HG03442 (cell line): ENCODE results near the gene TRPC6.
"Not testable (repeated sequence)": the region's sequence is repeated elsewhere in the genome, so short reads cannot be mapped to it uniquely, and the experiment has no call there.

Experiments used
- ATAC-seq: cut with Tn5 transposase; IDR thresholded peaks from one replicate; pipeline ENCODE4 v1.9.1; 2021; ENCODE audit warnings: mild to moderate bottlenecking, moderate library complexity; ENCODE audit not compliant: unreplicated experiment

Gene TRPC6

DNA sequence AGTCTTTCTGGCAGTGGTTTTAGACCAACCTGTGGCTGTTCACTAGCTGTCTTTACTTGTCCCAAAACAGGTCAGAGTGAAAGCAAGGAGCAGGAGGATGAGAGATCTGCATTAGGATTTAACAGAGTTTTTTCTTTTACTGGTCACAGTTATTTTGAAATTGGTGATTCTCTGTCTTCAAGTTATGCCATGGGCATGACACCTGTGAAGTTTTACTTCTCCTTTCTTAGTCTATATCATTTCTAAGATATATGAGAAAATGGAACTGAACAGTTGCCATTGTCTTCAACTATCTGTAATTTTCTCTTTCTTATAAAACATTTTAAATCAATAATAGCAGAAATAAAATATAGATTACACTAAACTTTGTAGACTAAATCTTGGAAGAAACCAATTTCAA lies 60.6 kb downstream of the TRPC6 start:
- ATAC-seq, result no peak

DNA sequence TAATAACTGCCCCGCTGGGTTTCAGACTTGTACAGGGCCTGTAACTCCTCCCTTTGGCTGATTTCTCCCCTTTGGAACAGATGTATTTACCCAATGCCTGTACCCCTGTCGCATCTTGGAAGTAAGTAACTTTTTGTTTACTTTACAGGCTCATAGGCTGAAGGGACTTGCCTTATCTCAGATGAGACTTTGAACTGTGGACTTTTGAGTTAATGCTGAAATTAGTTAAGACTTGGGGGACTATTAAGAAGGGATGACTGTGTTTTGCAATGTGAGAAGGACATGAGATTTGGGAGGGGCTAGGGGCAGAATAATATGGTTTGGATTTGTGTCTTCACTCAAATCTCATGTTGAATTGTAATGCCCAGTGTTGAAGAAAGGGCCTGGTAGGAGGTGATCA lies 62.0 kb downstream of the TRPC6 start:
- ATAC-seq, result no peak

DNA sequence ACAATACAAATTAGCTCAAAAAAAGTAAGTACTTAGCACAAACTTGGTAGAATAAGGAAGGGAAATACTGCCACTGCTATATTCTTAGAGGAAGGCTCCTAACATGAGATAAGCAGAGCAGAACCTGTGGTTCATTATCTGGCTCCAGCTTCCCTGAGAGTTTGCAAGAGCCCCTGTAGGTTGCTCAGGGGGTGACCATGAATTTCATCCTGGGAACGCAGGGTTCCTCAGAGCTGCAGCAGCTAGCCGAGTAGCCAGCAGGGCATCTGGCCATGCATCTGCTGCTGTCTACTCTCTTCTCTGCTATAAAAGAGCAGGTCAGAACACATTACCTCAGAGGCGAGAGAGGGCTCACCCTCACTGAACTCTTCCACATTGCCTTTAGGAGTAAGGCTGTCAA lies 67.3 kb downstream of the TRPC6 start:
- no peak for ATAC-seq

DNA sequence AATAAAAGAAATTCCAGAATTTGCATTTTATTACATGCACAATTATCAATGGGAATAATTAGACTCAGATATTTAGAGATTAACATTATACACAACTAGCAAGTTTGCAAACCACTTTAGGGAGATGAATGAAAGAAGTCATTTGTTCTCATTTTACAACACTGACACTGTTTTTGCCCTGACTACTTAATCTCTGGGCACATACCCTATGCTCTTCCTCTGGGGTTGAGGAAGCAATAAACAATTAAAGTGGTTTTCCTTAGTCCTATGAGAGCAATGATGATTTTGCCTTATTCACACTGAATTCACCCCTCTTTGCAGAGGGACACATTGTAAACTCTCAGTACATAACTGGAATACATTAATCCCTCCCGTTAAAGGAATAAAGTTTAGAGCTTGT lies 72.7 kb downstream of the TRPC6 start:
- no peak for ATAC-seq

DNA sequence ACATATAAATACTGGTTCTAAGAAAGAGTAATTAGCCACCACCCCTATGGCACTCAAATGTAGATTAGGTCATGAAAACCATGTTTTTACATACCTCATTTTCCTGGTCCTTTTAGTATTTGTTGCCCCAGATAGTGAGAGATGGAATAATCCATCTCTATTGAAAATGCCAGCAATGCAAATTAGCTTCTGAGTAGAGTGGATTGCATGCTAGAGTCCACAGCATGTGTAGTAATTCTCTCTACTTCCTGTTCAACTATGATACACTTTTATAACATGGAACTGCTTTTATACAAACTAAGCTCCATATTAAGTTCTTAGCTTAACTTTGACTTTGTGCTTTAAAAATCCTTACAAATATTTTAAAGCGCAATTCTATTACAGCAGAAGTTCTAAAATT lies 73.2 kb downstream of the TRPC6 start:
- ATAC-seq, result no peak

DNA sequence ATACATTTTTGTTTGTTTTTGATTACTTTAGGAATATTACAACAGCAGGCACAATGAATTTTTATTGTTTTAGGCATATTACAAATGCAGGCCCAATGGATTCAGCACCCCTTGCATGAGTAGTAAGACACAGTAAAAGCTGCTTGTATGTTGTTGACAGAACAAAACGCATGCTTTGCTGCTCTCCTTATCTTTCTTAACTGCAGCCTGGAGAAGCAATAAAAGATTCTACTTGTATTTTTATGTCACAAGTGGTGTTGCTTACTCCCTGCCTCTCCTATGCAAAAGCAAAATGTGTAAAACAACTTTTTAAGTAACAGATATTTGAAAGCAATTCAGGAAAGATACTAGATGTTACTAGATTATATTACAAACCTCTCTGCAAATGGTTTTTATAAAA lies 73.9 kb downstream of the TRPC6 start:
- no peak for ATAC-seq

DNA sequence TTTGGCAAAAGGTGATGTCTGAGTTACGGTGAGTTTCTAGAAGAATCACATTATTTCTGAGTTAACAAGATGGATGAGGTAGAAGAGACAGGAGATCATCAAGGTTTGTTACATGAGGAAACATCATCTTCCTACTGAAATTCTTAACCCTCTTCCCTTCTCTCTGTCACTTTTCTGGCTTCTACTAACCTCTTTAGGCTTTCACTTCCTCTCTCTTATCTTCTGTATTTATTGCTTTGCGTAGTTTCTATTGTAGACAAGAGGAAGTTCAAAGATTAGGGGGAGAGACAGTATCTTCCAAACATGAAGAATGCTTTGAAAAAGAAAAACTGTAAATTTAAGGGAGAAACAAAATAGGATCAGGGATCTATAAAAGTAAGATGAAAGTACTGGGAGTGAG lies 75.4 kb downstream of the TRPC6 start:
- no peak for ATAC-seq

DNA sequence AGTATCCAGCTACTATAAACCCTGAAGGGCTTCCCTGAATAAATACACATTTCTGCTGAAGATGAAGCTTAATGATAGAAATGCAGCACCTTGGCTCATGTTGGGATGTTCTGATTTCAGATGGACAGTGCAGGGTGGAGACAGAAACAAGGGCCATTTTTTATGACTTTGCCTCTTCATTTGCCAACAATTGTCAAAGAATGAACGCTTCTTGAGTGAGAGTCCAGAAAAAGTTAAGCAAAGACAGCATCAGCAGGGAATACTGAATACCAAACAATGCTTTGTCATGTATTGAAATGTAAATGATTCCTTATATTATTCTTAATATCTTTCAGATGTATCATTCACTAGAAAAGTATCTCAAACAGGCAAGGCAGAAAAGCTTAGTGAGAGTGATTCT lies 84.9 kb downstream of the TRPC6 start:
- ATAC-seq, result no peak

DNA sequence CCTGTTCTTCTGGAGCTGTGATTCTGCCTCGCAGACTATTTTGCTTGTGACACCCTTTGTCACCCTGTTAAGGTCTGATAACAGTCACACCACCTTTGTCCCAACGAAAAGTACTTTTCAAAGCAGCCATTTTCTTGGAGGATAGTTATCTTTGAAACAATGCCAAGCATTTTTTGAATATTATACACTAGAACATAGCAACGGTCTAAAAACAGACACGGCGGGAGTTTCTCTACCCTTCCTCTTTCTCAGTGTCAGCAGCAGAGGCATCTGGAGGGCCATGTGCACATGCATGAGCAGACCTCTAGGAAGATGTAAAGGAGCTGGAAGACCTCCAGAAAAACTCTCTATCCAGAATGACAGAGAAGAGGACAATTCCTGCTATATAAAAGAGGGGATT lies 86.5 kb downstream of the TRPC6 start:
- ATAC-seq, result no peak

DNA sequence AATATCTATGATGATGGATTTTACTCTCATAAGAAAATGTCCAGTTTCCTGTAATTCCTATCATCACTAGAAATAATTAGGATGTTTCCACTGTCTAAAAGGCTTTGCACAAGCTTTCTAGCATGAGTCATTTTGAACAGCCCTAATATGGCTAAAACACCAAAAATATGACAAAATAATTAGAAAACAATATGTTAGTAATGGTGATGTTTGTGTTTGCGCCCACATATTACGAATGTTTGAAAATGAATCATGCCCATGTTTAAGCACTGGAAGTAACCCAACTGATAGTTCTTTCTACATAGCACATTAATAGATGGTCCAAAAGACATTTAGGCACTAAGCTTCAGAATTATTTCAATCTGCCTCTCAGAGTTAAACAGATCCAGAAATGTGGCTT lies 96.0 kb downstream of the TRPC6 start:
- ATAC-seq, result no peak

DNA sequence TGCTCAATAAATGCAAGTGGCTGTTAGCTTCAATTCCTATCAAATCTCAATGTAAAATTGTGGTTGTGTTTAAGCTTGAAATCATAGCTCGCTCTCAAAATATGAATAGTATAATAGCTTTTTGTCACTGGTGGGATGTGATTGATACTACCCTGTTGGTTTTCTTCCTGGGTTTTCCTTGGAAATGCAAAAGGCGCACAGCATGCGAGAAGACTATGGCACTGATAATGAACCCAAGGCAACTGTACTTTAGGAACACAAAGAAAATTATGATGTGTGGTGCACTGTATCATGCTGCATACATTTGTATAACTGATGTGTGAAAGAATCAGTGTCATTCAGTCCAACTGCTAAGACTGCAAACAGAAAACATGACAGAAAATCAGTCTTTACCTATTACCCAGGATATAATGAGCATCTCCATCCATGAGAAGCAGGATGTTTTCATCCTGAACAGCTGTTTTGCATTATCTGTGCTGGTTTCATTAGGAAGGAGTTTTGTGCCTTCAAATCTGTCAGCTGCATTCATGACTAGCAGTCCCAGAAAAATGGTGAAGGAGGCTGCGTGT lies 101.2 kb downstream of the TRPC6 start:
- no peak for ATAC-seq

DNA sequence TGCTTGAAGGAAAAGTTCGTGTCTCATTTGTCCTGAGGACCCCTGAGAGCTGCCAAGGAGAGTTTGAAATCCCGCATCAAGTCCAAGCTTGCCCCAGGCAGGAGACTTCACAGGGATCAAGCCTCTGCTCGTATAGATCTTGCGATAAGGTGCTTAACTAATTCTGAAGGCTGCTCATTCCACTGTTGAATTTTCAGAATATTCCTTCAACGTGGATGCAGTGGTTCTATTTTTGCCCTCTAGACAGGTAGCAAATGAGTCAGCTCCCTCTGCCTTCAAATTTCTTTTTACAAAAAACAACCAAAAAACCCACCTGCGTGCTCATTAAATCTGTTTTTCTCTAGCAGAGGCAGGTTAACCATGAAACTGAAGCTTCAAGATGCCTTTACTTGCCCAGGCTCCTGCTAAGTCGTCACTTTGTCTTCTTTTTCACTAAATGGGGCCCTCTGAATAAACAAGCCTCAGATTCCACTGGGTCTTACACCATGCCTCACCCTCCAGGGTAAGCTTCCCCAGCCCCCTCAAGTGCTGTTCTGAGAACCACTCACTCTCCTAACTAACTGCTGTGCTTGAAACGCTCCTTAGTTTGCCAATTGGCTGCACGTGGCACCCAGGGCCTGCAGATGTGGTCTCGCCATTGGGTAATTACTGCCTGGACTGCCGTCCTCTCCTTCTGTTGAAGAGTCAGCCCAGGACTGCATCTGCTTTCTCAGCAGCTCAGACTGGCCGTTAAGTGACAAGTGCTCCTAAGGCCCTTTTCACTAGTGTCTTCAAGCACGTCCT lies 105.0 kb downstream of the TRPC6 start:
- no peak for ATAC-seq

DNA sequence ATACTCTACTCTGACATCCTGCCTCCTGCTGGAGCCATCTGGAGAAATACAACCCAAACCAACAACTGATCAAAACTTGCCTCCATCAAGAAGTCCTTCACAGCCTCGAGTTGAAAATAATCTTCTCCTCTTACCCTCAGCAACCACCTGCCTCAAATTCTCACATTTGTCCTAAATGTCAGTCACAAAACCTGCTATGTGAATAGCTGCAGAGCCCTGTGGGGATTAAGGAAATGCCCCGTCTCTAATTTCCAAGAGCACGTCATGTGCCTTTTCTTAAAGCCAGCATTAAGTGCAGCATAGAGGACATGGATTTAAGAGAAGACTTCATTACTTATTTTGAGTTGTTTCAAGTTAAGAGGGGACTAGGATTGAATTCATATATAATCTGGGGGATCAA lies 105.9 kb downstream of the TRPC6 start:
- no peak for ATAC-seq

DNA sequence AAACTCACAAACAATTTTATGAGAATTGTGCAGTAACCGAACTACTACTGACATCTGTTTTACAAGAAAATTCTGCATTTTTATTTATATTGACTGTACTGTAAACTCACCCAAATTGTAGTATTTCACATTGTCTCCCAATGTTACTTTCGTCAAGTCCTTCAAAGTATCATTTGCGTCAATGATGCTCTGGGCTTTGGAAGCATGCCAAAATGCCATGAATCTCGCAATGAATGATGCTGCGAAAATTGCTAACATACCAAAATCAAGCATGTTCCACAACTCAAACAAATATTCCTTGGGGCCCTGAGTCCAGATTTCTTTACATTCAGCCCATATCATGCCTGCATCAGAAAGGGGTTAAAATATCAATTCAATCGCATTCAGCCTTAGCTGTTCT lies 107.6 kb downstream of the TRPC6 start:
- no peak for ATAC-seq

DNA sequence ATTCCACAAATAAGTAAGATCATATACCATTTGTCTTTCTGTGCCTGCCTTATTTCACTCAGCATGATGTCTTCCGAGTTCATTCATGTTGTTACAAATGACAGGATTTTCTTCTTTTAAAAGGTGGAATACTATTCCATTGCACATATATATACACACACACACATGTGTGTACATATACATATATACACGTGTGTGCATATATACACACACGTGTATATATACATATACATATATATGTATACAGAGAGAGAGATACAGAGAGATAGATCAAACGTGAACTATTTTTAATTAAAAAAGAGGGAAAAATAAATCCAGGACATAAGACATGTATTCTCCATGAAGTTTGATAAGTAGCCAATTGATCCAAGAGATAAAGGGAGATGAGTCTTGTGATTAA lies 108.1 kb downstream of the TRPC6 start:
- no peak for ATAC-seq

DNA sequence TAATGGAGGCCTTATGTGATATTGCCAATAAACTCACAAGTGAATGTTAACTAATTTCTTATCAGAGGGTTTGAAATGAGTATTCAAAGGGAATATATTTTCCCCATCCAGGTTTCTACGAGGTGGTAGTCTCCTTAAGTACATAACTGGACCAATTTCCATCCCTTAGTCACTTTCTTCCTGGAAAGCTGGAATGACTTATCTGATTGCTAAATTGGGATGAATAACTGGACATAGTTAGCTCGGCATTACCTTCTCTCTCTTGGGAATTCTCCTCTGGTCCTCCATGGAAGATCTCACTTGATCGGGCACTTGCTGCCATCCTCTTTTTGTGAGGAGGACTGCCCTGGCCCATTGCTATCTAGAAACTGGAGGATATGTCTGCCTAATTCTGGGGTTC lies 109.1 kb downstream of the TRPC6 start:
- no peak for ATAC-seq

DNA sequence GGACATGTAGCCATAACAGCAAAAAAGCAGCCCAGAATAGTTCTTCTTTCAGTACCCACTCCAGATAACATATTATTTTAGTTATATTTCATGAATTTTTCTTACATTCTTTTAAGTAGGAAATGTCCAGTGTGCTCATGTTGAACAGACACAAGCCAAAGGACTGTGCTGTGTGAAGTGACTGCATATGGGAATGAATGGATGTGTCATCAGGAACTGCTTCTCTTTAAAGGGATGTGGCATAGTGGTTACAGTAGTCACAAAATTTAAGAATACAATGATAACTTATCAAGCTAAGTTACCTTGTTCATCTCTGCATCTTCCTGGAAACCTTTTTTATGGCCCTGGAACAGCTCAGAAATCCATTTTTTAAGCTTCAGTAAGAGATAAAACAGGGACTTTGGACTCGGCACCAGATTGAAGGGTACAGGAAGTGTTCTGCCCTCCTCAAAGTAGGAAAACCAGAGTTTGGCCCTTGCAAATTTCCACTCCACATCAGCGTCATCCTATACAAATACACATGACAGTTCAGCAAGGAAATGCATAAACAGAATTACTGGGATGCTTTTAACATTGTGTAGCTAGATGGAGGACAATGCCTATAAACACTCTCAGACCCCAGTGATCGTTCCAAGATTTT lies 112.8 kb downstream of the TRPC6 start:
- no peak for ATAC-seq

DNA sequence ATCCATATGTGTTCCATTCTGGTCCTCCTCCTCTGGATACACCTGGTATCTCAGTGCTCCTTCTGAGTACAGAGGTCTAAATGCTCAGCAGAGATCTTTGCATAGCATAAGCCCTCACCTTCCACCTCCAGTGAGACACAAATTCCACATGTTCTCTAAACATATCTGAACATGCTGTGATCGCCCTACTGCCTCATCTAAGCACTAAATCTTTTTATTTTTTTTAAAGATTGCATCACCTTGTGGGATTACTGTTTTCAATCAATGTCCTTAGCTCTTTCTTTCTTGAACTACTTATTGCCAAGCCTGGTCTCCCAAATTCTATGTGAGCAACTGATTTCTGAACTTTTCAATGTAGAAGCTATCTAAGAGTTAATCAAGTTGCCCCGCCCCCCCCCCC lies 113.4 kb downstream of the TRPC6 start:
- no peak for ATAC-seq

DNA sequence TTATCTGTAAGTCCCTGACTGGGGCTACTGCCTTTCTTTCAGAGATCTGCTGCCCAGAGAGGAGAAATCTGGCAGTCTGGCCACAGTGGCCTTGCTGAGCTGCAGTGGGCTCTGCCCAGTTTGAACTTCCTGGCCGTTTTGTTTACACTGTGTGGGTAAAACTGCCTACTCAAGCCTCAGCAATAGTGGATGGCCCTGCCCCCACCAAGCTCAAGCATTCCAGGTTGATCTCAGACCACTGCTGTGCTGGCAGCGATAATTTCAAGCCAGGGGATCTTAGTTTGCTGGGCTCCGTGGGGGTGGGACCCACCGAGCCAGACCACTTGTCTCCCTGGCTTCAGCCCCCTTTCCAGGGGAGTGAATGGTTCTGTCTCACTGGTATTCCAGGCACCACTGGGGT lies 117.5 kb downstream of the TRPC6 start:
- no peak for ATAC-seq

DNA sequence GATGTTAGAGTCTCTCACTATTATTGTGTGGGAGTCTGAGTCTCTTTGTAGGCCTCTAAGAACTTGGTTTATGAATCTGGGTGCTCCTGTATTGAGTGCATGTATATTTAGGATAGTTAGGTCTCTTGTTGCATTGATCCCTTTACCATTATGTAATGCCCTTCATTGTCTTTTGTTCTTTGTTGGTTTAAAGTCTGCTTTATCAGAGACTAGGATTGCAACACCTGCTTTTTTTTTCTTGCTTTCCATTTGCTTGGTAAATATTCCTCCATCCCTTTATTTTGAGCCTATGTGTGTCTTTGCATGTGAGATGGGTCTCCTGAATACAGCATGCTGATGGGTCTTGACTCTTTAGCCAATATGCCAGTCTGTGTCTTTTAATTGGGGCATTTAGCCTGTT lies 119.4 kb downstream of the TRPC6 start:
- not testable (repeated sequence) for ATAC-seq

DNA sequence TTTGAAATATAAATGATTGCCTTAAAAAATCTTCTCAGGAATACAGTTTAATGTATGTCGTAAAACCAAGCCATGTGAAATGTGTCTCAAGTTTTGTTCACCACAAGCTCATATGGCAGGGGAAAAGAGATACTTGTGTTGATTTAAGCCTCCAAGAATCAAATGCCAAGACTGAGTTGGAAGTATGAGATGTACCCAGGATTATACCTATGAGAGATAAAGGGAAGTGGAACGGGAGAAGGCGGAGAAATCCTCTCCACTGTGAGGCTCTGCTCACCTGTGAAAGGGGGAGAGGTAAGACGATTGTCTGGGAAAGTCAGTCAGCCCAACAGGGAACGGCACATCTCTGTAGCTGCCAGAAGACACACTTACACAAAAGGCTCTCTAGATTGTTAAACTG lies 124.8 kb downstream of the TRPC6 start:
- ATAC-seq, result no peak

DNA sequence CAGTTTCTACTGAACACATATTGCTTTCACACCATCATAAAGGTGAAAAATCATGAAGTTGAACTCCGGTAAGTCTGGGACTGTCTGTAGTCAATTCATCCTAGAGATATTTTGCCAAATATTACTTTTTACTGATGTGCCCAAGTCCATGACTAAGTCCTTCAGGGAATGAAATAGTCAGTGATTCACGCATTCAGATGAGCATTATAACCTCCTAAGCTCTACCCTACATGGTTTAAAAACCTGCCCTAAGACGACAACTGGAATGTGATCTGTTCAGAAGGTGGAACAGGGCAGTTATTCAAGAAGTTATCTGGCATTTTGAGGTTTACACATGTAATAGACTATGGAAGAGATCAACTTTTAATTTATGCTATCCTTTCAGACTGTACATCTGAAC lies 125.6 kb downstream of the TRPC6 start:
- no peak for ATAC-seq

DNA sequence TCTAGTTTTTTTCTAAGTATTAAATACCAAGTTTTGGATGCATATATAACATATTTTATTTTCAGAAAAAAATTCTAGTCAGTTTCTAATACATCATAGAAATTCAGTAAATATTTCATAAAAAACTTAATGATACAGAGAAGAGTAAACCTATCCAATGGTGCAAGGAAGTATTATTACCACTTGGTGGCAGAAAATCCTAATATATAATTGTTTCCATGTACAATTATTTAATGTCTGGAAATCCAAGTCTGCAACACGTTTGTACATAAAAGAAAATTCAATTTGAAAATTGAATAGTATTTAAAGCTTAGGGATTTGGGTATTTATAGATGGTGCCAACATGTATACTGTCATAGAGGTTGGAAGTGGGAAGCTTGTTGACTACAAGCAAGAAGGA lies 127.0 kb downstream of the TRPC6 start:
- no peak for ATAC-seq
